Measurements from ENCODE around the gene KCNF1.

GRCh38 chr2:10883066-10883465 is 28.7 kb upstream of the KCNF1 start:
- TF ChIP-seq, protein P1, sequence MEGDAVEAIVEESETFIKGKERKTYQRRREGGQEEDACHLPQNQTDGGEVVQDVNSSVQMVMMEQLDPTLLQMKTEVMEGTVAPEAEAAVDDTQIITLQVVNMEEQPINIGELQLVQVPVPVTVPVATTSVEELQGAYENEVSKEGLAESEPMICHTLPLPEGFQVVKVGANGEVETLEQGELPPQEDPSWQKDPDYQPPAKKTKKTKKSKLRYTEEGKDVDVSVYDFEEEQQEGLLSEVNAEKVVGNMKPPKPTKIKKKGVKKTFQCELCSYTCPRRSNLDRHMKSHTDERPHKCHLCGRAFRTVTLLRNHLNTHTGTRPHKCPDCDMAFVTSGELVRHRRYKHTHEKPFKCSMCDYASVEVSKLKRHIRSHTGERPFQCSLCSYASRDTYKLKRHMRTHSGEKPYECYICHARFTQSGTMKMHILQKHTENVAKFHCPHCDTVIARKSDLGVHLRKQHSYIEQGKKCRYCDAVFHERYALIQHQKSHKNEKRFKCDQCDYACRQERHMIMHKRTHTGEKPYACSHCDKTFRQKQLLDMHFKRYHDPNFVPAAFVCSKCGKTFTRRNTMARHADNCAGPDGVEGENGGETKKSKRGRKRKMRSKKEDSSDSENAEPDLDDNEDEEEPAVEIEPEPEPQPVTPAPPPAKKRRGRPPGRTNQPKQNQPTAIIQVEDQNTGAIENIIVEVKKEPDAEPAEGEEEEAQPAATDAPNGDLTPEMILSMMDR (IDR thresholded peaks at IDR 0.05) = no peak
- no peak for TF ChIP-seq POLR2A (IDR thresholded peaks at IDR 0.05)

Data from tibial nerve (tissue), 3 donors.